Measurements from ENCODE around the gene MYL12A. TPM values are rescaled to one million over a fixed set of nuclear protein-coding genes. Genes with fewer than 3 reads are reported as not detected.

Gene MYL12A
- total and polyA plus RNA-seq, 4 donors = 158 to 314 (median 179) TPM

DNA sequence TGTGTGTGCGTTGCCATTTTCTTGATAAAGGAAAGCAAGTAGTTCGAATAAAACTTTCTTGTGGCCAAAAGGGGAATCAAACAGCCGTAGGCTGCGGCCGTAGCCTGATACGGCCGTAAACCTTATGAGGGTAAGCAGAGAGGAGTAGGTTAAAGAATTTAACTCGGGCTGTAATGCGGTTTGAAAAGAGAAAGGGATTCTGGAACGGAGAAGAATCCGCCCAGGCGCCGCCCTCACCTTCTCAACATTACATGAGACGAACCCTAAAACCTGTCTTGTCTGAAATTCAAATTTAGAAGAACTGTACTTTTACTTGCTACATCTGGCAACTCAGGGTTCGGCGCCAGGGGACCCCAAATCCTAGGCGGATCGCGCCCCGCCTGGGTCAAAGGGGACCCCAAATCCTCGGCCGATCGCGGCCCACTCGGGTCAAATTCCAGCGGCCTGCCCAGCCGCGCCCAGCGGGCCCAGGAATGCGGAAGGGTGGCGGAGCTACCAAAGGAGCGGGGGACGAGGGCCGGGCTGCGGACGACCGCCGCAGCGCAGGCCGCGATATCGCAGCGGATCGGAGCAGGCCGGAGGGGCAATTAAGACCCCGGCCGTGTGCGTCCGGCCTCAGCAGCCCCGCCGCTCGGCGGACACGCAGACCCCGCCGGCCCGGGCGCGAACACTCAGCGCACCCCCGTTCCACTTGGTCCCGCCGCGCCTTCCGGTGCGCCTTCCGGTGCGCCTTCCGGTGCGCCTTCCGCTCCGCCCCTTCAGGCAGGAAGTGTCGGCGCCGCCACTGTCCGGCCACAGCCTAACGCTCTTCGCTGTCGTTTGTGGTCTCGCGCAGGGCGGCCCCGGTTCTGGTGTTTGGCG lies 14.0 kb downstream of the MYL12A start, which contains the start of gene MYL12B:
Gene MYL12B, plus strand, starts transcription at position 761 of the 861 bp plus-strand sequence. CDS start 10,766 bp downstream, outside the sequence.
- peak within 1 kb of the TSS; percentile 94 to 95 for H3K27ac ChIP-seq (ENCODE audit: low read depth in 1 of 2, low read length in 2 of 2)
- H3K9ac ChIP-seq (ENCODE audit: low read depth in 1 of 2, low read length in 2 of 2) = peak within 1 kb of the TSS; percentile 74 to 98
- TF ChIP-seq FOXA2 (IDR thresholded peaks at IDR 0.05) (no peak), TAF1 (conservative IDR thresholded peaks at IDR 0.05) (peak; percentile 48), GABPA (IDR thresholded peaks at IDR 0.05 in 1 of 2, conservative IDR thresholded peaks at IDR 0.05 in 1 of 2) (peak; percentile 56 to 87), REST (IDR thresholded peaks at IDR 0.05) (peak; percentile 42), ZBTB33 (IDR thresholded peaks at IDR 0.05) (no peak), HNF4G (IDR thresholded peaks at IDR 0.05) (peak; percentile 48), MAX (IDR thresholded peaks at IDR 0.05) (peak; percentile 37), NR2F2 (IDR thresholded peaks at IDR 0.05) (peak; percentile 64), FOXA1 (IDR thresholded peaks at IDR 0.05) (no peak), HNF4A (conservative IDR thresholded peaks at IDR 0.05) (peak; percentile 68 to 71), YY1 (IDR thresholded peaks at IDR 0.05) (peak; percentile 61), SP1 (IDR thresholded peaks at IDR 0.05) (peak; percentile 53), JUND (IDR thresholded peaks at IDR 0.05) (peak in 1 of 2 donors; percentile 4), EGR1 (IDR thresholded peaks at IDR 0.05; ENCODE audit: low read depth in 2 of 2) (peak; percentile 29 to 72), ATF3 (IDR thresholded peaks at IDR 0.05) (no peak), RXRA (IDR thresholded peaks at IDR 0.05) (peak in 1 of 2 donors; percentile 12), RAD21 (IDR thresholded peaks at IDR 0.05) (peak in 1 of 2 donors; percentile 17)
- TF ChIP-seq, protein P1, sequence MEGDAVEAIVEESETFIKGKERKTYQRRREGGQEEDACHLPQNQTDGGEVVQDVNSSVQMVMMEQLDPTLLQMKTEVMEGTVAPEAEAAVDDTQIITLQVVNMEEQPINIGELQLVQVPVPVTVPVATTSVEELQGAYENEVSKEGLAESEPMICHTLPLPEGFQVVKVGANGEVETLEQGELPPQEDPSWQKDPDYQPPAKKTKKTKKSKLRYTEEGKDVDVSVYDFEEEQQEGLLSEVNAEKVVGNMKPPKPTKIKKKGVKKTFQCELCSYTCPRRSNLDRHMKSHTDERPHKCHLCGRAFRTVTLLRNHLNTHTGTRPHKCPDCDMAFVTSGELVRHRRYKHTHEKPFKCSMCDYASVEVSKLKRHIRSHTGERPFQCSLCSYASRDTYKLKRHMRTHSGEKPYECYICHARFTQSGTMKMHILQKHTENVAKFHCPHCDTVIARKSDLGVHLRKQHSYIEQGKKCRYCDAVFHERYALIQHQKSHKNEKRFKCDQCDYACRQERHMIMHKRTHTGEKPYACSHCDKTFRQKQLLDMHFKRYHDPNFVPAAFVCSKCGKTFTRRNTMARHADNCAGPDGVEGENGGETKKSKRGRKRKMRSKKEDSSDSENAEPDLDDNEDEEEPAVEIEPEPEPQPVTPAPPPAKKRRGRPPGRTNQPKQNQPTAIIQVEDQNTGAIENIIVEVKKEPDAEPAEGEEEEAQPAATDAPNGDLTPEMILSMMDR (IDR thresholded peaks at IDR 0.05; ENCODE audit: low read depth, low read length, missing input control) = no peak
- peak; percentile 85 for DNase-seq (ENCODE audit: low spot score)
- H3K4me3 ChIP-seq (ENCODE audit: low read depth in 1 of 3, low read length in 3 of 3) = peak within 1 kb of the TSS; percentile 81 to 98 (median 86)
- WGBS = under 1% methylated on average over 84 of the region's 84 CpGs
- peaks cover 0 to 9% (median 6%) of the 10 kb centered on the region in 4 donors for H3K36me3 ChIP-seq (ENCODE audit: control insufficient read depth in 4 of 4, insufficient read depth in 3 of 4, low read depth in 1 of 4, low read length in 3 of 4)
- no peaks in the 10 kb centered on the region for H3K9me3 ChIP-seq (ENCODE audit: control insufficient read depth in 4 of 4, low read length in 3 of 4)
- no peaks in the 10 kb centered on the region for H3K27me3 ChIP-seq (ENCODE audit: control insufficient read depth in 4 of 4, insufficient read depth in 4 of 4, low read length in 3 of 4)
- peaks cover 12 to 49% (median 33%) of the 10 kb centered on the region in 4 donors for H3K4me1 ChIP-seq (ENCODE audit: control insufficient read depth in 4 of 4, insufficient read depth in 4 of 4, low read length in 3 of 4)

Data from liver (tissue), 9 donors.